Gastroesophageal sphincter (tissue), 3 donors: ENCODE measurements around the gene MARS1.

Experiments
- CTCF ChIP-seq, 4 experiments: fragments of 200-600 bp in 2 of 4; fragments of 450-650 bp in 2 of 4; sonication (generic) in 1 of 4; IDR thresholded peaks; one replicate each; pipeline ENCODE4 v1.5.1; 2017 to 2019; ENCODE audit warnings: antibody characterized with exemption in 4 of 4, mild to moderate bottlenecking in 2 of 4, moderate library complexity in 2 of 4
- POLR2A ChIP-seq, 2 donors: fragments of 450-650 bp; IDR thresholded peaks; one replicate each; pipeline ENCODE4 v1.6.1; 2017; ENCODE audit warnings: antibody characterized with exemption in 2 of 2, mild to moderate bottlenecking in 2 of 2, moderate library complexity in 1 of 2

DNA sequence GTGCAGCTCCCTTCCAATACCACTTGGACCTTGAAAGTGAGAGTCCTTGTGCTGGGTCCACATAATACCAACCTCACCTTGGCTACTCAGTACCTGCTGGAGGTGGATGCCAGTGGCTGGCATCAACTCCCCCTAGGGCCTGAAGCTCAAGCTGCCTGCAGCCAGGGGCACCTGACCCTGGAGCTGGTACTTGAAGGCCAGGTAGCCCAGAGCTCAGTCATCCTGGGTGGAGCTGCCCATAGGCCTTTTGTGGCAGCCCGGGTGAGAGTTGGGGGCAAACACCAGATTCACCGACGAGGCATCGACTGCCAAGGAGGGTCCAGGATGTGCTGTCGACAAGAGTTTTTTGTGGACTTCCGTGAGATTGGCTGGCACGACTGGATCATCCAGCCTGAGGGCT is 38.5 kb upstream of the MARS1 start:
- TF ChIP-seq CTCF (IDR thresholded peaks at IDR 0.05) (no peak), POLR2A (IDR thresholded peaks at IDR 0.05) (no peak)
